Mucosa of gallbladder (tissue), 1 donor: ENCODE data around the gene C12orf42. TPM values are rescaled to one million over a fixed set of nuclear protein-coding genes. Genes with fewer than 3 reads are reported as not detected.
"Not testable (repeated sequence)": the region's sequence is repeated elsewhere in the genome, so short reads cannot be mapped to it uniquely, and the experiment has no call there.

Source experiments
- DNase-seq: peaks from one replicate; pipeline ENCODE4 v3.0.0-alpha.2; 2020; ENCODE audit warnings: low spot score
- total RNA-seq: library from RNA; stranded (reverse); gene quantifications from one replicate; pipeline ENCODE4 v1.2.1, GENCODE V29; 2021
- donor health status: DM: no; HTN: no; CAD: no.

C12orf42 gene
- total RNA-seq, 1 donor from 2014 or later: not detected

DNA sequence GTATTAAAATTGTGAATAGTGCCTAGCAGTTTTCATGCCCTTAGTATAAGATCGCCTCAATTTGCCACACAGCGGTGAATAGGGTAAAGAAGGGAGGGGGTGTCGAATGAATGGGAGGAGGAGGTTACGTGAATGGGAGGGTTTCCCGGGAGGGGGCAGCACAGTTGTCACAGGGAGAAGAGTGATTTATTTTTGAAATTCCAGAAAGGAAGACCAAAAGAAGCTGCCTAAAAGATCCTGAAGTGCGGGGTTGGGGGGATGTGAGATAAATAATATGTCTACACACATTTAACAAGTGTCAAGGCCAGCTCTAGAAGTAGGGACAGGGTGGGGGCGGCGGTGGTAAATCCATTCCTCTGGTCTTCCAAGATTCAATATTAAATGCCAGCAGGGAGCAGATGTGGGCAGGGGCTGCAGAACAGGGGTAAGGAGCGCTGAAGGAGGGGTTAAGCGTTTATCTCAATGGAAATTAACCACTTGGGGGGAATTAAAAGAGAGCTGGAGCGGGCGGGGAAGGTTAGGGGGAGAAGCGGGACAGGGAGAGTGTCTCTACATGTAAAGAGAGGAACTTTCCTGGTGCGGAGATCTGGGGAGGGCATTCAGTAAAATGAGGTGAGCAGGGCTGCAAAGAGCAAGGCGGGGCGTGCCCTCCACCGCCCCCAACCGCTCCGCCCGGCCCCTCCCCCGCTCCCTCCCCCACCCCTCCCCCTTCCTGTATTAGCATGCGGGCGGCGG, 867 bp downstream of the C12orf42 start:
- no peak for DNase-seq

GRCh38 chr12:103494051-103494733, 1.6 kb downstream of the C12orf42 start:
- no peak for DNase-seq

GRCh38 chr12:103493199-103493598, 2.6 kb downstream of the C12orf42 start:
- DNase-seq: no peak

DNA sequence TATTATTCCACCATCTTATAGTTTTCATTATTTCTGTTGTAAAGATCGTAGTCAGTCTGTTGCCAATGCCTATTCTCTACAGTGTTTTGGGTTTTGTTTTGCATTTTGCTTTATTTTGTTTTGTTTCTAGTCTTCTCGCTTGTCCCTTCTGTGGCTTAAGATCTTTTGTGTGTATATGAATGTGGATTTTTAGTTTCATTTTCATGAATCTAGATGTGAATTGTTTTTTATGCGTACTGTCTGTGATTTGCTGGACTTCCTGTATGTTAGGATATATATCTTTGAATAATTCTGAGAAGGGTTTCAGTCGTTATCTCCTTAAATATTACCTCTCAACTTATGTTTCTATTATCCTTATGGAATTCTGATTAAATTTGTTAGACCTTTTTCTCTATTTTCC, 13.4 kb downstream of the C12orf42 start:
- DNase-seq: no peak

GRCh38 chr12:103475073-103475472, 20.7 kb downstream of the C12orf42 start:
- DNase-seq: no peak

DNA sequence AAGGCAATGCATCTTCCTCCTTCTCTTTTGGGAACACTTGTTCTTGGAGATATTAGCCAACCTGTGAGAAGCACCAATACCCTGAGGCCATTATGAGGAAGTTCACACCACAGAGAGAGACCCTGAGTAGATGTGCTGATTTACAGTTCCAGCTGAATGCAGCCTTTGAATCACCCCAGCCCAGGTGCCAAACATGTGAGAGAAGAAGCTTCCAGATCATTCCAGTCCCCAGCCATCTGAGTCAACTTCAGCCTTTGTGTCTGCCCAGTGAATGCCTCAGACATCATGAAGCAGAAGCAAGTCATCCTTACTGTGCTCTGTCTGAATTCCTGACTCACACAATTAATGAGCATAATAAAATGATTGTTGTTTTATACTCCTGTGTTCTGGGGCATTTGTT, 25.1 kb downstream of the C12orf42 start:
- DNase-seq: no peak

GRCh38 chr12:103469719-103470118, 26.0 kb downstream of the C12orf42 start:
- no peak for DNase-seq

DNA sequence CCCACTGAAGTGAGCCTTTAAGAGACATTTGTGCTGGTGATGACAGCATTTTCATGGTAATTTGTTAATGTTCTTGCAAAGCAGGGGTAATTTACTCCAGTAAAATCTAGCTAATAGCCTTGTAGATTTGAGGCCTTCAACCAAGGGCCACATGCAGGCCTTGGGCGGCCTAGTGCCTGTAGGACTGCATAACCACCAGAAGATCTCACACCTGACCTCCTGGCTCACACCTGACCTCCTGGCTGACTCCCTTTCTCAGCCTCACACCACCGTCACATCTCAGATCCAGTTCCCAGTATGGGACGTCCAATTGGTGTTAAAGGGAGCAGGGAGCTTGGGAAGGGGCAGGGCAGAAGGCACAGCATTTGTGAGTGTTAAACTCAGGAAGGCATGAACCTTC, 26.9 kb downstream of the C12orf42 start:
- no peak for DNase-seq

DNA sequence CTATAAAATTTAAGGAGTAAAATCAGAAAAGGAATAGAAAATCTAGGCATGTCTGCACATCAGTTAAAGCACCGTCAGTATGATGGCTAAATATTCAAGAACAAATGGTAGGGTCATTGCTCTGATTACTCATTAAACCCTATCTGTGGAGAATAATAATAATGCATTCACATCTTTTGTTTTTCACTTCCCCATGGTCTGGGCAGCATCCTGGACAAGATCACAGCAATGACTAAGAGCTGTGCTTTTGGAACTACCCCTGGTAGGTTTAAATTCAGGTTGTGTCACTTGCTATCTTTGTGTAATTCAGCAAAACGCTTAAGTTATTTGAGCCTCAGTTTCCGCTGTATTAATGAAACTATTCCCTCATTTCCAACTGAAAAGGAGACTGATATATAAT, 33.1 kb downstream of the C12orf42 start:
- no peak for DNase-seq

GRCh38 chr12:103457471-103457870, 38.3 kb downstream of the C12orf42 start:
- DNase-seq: no peak

GRCh38 chr12:103456006-103456405, 39.8 kb downstream of the C12orf42 start:
- no peak for DNase-seq

- DNase-seq: no peak
These were observed 40.6 kb downstream of the C12orf42 start for GRCh38 chr12:103455020-103455763.

DNA sequence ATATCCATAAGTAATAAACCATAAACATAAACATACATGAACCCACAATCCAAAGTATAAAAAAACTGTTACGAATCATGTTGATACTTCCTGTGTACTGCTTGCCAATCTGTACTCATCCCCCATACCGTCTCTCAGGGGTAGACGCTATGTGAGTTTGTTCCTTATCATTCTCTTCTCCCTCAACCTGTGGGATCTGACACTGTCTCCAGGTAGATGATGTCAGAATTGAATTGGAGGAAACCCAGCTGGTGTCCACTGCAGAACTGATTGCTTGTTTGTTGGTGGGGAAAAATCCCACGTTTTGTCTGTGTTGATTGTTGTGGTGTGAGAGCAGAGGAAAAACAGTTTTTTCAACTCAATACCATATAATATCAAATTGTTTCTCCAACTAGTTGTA, 50.8 kb downstream of the C12orf42 start:
- no peak for DNase-seq

- DNase-seq: no peak
These were observed 52.9 kb downstream of the C12orf42 start for GRCh38 chr12:103442822-103443221.

DNA sequence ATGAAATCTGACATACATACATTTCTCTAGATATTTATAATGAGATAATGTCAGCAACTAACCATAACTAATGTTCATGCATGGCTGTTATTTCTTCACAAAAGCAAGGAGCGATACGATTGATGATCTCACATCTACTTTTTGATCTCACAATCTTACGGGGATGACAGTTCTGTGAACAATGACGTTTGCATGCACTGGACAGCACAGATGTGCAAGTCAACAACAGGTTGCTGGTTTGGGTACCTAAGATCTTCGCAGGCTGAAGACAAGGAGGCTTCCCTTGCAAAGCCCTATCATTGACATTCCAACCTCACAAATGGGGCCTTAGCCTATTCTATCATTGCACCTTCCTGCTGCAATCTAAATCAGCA, 53.6 kb downstream of the C12orf42 start:
- DNase-seq: no peak

GRCh38 chr12:103441437-103442181, 54.2 kb downstream of the C12orf42 start:
- DNase-seq: no peak

GRCh38 chr12:103434165-103435105, 61.3 kb downstream of the C12orf42 start:
- not testable (repeated sequence) for DNase-seq

GRCh38 chr12:103431950-103432349, 63.8 kb downstream of the C12orf42 start:
- no peak for DNase-seq

DNA sequence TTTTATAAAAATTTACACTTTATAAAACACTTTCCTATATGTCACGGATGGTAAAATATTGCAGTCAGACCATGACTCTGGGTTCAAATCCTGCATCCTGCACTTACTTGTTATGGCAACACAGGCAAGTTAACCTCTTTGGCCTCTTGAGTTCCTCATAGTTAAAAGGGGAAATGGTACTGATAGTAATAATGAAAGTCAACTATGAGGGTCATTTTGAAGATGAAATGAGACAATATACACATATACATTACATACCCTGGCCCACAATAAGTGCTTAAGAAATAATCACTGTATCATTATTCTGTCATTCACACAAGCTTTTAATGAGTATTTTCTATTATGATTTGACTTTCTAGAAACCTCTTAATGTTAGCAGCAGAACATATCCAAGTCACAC, 64.4 kb downstream of the C12orf42 start:
- DNase-seq: no peak

DNA sequence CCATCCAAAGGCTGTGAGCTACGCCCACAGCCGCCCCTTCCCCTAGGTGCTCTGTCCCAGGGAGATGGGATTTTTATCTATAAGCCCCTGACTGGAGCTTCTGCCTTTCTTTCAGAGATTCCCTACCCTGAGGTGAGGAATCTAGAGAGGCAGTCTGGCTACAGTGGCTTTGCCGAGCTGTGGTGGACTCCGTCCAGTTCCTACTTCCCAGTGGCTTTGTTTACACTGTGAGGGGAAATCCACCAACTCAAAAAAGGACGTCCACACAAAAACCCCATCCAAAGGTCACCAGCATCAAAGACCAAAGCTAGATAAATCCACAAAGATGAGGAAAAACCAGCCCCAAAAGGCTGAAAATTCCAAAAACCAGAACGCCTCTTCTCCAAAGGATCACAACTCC, 70.1 kb downstream of the C12orf42 start:
- DNase-seq: not testable (repeated sequence)
